Measurements from ENCODE around the gene LMO2.

Gene LMO2

GRCh38 chr11:33887886-33888285, 4.0 kb downstream of the LMO2 start:
- no peak overlapping the region for H3K9ac ChIP-seq (ENCODE audit: low read depth, low read length)

GRCh38 chr11:33885338-33886005, 6.4 kb downstream of the LMO2 start:
- no peak overlapping the region for H3K9ac ChIP-seq (ENCODE audit: low read depth, low read length)
- H3K27ac ChIP-seq (ENCODE audit: low read depth, low read length): no peak overlapping the region
- no peaks in the 10 kb centered on the region for H3K27me3 ChIP-seq (ENCODE audit: control insufficient read depth, insufficient read depth, low read length)
- no peaks in the 10 kb centered on the region for H3K36me3 ChIP-seq (ENCODE audit: control insufficient read depth, insufficient read depth, low read length)
- H3K4me1 ChIP-seq (ENCODE audit: control insufficient read depth, insufficient read depth, low read length): no peaks in the 10 kb centered on the region
- no peak overlapping the region for H3K4me3 ChIP-seq (ENCODE audit: low read depth, low read length)
- no peaks in the 10 kb centered on the region for H3K9me3 ChIP-seq (ENCODE audit: control insufficient read depth, insufficient read depth, low read length)

More at GRCh38 chr11:33887886-33888285, 4.0 kb downstream of the LMO2 start:
- H3K36me3 ChIP-seq (ENCODE audit: control insufficient read depth, insufficient read depth, low read length): no peaks in the 10 kb centered on the region
- H3K4me3 ChIP-seq (ENCODE audit: low read depth, low read length): no peak overlapping the region
- H3K27me3 ChIP-seq (ENCODE audit: control insufficient read depth, insufficient read depth, low read length): no peaks in the 10 kb centered on the region
- H3K27ac ChIP-seq (ENCODE audit: low read depth, low read length): no peak overlapping the region
- H3K9me3 ChIP-seq (ENCODE audit: control insufficient read depth, insufficient read depth, low read length): no peaks in the 10 kb centered on the region
- H3K4me1 ChIP-seq (ENCODE audit: control insufficient read depth, insufficient read depth, low read length): 0 out of 2 replicates have a peak, but pooled peaks cover 5% of the 10 kb centered on the region

DNA sequence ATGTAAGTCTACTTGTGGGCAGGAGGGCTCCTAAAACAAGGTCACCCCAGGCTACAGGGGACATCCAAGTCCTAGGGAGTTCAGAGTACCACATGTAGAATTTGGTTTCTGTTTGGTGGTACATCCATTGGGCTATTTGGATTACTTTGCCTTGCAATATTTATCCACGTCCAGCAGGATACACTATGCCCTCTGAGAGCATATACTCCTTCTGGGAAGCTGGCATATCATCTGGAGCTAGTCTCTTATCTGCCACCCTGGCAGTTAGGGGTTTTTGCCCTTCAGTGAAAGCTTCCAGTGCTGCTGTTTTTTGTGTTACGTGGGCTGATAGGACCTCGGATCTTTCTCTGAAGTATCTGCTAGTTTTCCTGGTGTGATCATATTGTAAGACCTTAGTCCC, 7.3 kb downstream of the LMO2 start:
- Histone ChIP-seq H3K4me1 (ENCODE audit: control insufficient read depth, insufficient read depth, low read length) (no peaks in the 10 kb centered on the region), H3K9ac (ENCODE audit: low read depth, low read length) (no peak overlapping the region), H3K27ac (ENCODE audit: low read depth, low read length) (no peak overlapping the region), H3K27me3 (ENCODE audit: control insufficient read depth, insufficient read depth, low read length) (no peaks in the 10 kb centered on the region), H3K4me3 (ENCODE audit: low read depth, low read length) (no peak overlapping the region), H3K9me3 (ENCODE audit: control insufficient read depth, insufficient read depth, low read length) (no peaks in the 10 kb centered on the region), H3K36me3 (ENCODE audit: control insufficient read depth, insufficient read depth, low read length) (no peaks in the 10 kb centered on the region)

GRCh38 chr11:33884035-33884434, 7.8 kb downstream of the LMO2 start:
- no peaks in the 10 kb centered on the region for H3K4me1 ChIP-seq (ENCODE audit: control insufficient read depth, insufficient read depth, low read length)
- no peaks in the 10 kb centered on the region for H3K36me3 ChIP-seq (ENCODE audit: control insufficient read depth, insufficient read depth, low read length)
- H3K27ac ChIP-seq (ENCODE audit: low read depth, low read length): no peak overlapping the region
- H3K9me3 ChIP-seq (ENCODE audit: control insufficient read depth, insufficient read depth, low read length): no peaks in the 10 kb centered on the region
- no peak overlapping the region for H3K9ac ChIP-seq (ENCODE audit: low read depth, low read length)
- no peak overlapping the region for H3K4me3 ChIP-seq (ENCODE audit: low read depth, low read length)
- H3K27me3 ChIP-seq (ENCODE audit: control insufficient read depth, insufficient read depth, low read length): no peaks in the 10 kb centered on the region

- H3K36me3 ChIP-seq (ENCODE audit: control insufficient read depth, insufficient read depth, low read length): no peaks in the 10 kb centered on the region
- no peaks in the 10 kb centered on the region for H3K9me3 ChIP-seq (ENCODE audit: control insufficient read depth, insufficient read depth, low read length)
- no peak overlapping the region for H3K27ac ChIP-seq (ENCODE audit: low read depth, low read length)
- H3K27me3 ChIP-seq (ENCODE audit: control insufficient read depth, insufficient read depth, low read length): 0 out of 2 replicates have a peak, but pooled peaks cover 5% of the 10 kb centered on the region
- H3K4me3 ChIP-seq (ENCODE audit: low read depth, low read length): no peak overlapping the region
- H3K9ac ChIP-seq (ENCODE audit: low read depth, low read length): no peak overlapping the region
- no peaks in the 10 kb centered on the region for H3K4me1 ChIP-seq (ENCODE audit: control insufficient read depth, insufficient read depth, low read length)
These were observed 10.0 kb downstream of the LMO2 start for GRCh38 chr11:33881651-33882503.

DNA sequence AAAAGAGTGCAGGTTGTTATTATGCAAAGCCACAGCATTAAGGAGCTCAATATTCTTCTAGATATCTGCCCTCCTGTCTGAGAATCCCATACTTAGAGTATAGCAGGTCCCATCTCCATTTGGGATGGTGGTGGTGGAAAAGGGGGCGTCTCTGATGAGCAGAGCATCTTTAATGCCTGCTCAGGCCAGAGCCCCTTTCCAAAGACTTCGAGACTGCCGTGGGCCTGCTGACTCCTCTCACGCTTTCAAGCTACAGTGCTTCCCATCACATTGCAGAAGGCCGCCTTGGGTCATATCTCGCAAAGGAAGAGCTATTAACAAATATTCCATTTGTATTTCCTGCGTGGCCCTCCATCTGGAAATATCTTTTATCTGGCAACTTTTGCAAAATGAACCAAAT, 10.9 kb downstream of the LMO2 start:
- Histone ChIP-seq H3K9ac (ENCODE audit: low read depth, low read length) (no peak overlapping the region), H3K27ac (ENCODE audit: low read depth, low read length) (no peak overlapping the region), H3K9me3 (ENCODE audit: control insufficient read depth, insufficient read depth, low read length) (no peaks in the 10 kb centered on the region), H3K4me3 (ENCODE audit: low read depth, low read length) (no peak overlapping the region), H3K4me1 (ENCODE audit: control insufficient read depth, insufficient read depth, low read length) (no peaks in the 10 kb centered on the region), H3K36me3 (ENCODE audit: control insufficient read depth, insufficient read depth, low read length) (no peaks in the 10 kb centered on the region), H3K27me3 (ENCODE audit: control insufficient read depth, insufficient read depth, low read length) (0 out of 2 replicates have a peak, but pooled peaks cover 5% of the 10 kb centered on the region)

DNA sequence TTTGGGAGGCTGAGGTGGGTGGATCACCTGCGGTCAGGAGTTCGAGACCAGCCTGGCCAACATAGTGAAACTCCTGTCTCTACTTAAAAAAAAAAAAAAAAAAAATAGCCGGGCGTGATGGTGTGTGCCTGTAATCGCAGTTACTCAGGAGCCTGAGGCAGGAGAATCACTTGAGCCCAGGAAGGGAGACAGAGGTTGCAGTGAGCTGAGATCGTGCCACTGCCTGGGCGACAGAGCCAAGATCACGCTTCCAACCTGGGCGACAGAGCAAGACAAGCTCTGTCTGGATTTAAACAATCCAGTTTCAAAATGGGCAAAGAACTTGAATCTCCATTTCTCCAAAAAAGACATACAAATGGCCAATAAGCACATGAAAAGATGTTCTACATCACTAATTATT, 12.5 kb downstream of the LMO2 start:
- no peak overlapping the region for H3K9ac ChIP-seq (ENCODE audit: low read depth, low read length)
- no peak overlapping the region for H3K27ac ChIP-seq (ENCODE audit: low read depth, low read length)
- 0 out of 2 replicates have a peak, but pooled peaks cover 3% of the 10 kb centered on the region for H3K4me1 ChIP-seq (ENCODE audit: control insufficient read depth, insufficient read depth, low read length)
- H3K4me3 ChIP-seq (ENCODE audit: low read depth, low read length): no peak overlapping the region
- H3K27me3 ChIP-seq (ENCODE audit: control insufficient read depth, insufficient read depth, low read length): peaks cover 5% of the 10 kb centered on the region; the same call in 1 of the 2 replicates
- H3K36me3 ChIP-seq (ENCODE audit: control insufficient read depth, insufficient read depth, low read length): no peaks in the 10 kb centered on the region
- no peaks in the 10 kb centered on the region for H3K9me3 ChIP-seq (ENCODE audit: control insufficient read depth, insufficient read depth, low read length)

DNA sequence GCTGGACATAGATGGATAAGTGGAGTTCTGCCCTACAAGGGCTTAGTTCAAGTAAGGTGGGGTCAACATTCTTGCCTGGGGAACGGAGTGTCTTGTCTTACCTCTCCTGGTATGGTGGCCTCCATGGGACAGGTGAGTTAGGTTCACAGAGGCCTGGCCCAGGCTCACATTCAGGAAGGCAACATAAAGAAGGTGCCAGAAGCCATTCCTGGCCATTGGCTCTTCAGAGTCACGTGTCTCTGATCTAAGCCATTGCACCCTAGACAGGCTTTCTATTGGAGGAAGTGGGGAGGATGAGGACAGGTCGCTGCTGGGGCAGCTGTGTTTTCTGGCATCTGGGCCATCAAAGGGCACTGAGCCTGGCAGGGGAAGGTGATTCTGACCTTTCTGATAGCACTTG, 14.8 kb downstream of the LMO2 start:
- Histone ChIP-seq H3K27ac (ENCODE audit: low read depth, low read length) (no peak overlapping the region), H3K27me3 (ENCODE audit: control insufficient read depth, insufficient read depth, low read length) (peaks cover 14% of the 10 kb centered on the region; the same call in 1 of the 2 replicates), H3K4me1 (ENCODE audit: control insufficient read depth, insufficient read depth, low read length) (0 out of 2 replicates have a peak, but pooled peaks cover 3% of the 10 kb centered on the region), H3K9ac (ENCODE audit: low read depth, low read length) (no peak overlapping the region), H3K4me3 (ENCODE audit: low read depth, low read length) (no peak overlapping the region), H3K36me3 (ENCODE audit: control insufficient read depth, insufficient read depth, low read length) (no peaks in the 10 kb centered on the region), H3K9me3 (ENCODE audit: control insufficient read depth, insufficient read depth, low read length) (no peaks in the 10 kb centered on the region)

DNA sequence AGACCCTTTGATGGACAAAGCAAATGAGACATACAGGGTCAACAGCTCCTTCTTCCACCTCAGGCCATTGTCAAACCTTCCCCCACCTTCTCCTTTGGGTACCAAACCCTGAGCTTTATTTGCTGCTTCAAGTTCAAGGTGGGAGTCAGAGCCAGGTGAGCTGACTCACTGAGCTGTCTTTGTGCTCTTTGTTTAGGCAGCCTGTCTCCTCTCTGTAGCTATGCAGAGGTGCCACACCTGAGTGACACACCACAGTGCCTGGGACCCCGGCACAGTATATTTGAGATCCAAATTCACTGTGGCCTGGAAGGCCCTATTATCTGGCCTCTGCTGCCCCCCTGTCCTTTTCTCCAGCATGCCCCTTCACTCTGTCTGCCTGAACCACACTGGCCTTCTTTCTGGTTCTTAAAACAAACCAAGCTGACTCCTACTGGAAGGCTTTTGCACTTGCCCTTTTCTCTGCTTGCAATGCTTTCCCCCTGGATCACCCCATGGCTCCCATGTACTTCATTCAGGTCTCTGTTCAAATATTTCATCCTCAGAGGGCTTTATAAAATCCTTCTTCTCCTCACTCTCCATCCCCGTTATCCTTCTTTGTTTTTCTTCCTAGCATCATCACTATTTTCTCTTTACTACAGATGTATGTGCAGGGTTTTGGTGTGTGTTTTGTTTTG, 16.1 kb downstream of the LMO2 start:
- Histone ChIP-seq H3K36me3 (ENCODE audit: control insufficient read depth, insufficient read depth, low read length) (no peaks in the 10 kb centered on the region), H3K4me1 (ENCODE audit: control insufficient read depth, insufficient read depth, low read length) (peaks cover 6% of the 10 kb centered on the region), H3K9ac (ENCODE audit: low read depth, low read length) (no peak overlapping the region), H3K27ac (ENCODE audit: low read depth, low read length) (no peak overlapping the region), H3K9me3 (ENCODE audit: control insufficient read depth, insufficient read depth, low read length) (no peaks in the 10 kb centered on the region), H3K4me3 (ENCODE audit: low read depth, low read length) (no peak overlapping the region), H3K27me3 (ENCODE audit: control insufficient read depth, insufficient read depth, low read length) (peaks cover 25% of the 10 kb centered on the region)

DNA sequence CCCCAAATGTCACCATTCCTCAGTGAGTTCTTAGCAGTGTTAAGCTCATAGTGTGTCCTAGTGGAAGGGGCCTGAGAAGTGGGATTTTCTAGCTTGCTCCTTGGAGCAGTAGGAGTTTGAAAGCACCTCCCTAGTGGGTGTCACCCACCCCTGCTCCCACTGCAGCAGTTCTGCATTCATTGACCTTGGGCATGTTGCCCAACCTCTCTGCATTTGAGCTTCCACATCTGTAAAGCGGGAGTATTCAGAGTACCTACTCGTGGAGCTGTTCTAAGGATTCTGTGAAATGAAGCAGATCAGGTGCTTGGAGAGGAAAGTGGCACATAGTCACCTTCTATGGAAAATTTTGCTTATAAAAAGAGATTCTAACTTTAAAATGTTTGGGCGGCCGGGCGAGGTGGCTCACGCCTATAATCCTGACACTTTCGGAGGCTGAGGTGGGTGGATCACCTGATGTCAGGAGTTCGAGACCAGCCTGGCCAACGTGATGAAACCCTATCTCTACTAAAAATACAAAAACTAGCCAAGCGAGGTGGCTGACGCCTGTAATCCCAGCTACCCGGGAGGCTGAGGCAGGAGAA, 16.9 kb downstream of the LMO2 start:
- no peak overlapping the region for H3K9ac ChIP-seq (ENCODE audit: low read depth, low read length)
- no peak overlapping the region for H3K4me3 ChIP-seq (ENCODE audit: low read depth, low read length)
- no peaks in the 10 kb centered on the region for H3K9me3 ChIP-seq (ENCODE audit: control insufficient read depth, insufficient read depth, low read length)
- H3K27ac ChIP-seq (ENCODE audit: low read depth, low read length): no peak overlapping the region
- peaks cover 33% of the 10 kb centered on the region for H3K27me3 ChIP-seq (ENCODE audit: control insufficient read depth, insufficient read depth, low read length)
- no peaks in the 10 kb centered on the region for H3K36me3 ChIP-seq (ENCODE audit: control insufficient read depth, insufficient read depth, low read length)
- peaks cover 9% of the 10 kb centered on the region for H3K4me1 ChIP-seq (ENCODE audit: control insufficient read depth, insufficient read depth, low read length)

Measured in HUES48 (cell line).